ENCODE data around the gene PPP1R14C. TPM values are rescaled to one million over a fixed set of nuclear protein-coding genes. Genes with fewer than 3 reads are reported as not detected.

PPP1R14C gene
- total RNA-seq, 1 donor from 2014 or later: 0.98 TPM

DNA sequence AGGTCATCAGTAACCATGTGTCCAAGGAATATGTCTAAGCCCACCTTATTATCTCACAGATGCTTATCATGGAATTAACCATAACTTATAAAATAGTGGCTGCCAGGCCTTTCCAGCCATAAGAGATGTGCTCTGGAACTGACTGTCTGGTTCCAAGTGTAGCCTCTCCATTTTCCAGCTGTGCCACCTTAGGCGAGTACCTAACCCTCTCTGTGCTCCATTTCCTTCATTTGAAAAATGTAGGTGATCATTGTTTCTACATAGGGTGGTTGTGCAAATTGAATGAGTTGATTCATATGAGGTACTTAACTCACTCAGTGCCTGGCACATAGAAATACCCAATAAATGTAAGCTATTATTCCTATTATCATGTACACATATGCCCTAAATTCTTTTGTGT is 123.5 kb downstream of the PPP1R14C start:
- no peak overlapping the region for H3K4me3 Mint-ChIP-seq (ENCODE audit: low read depth)
- no peaks in the 10 kb centered on the region for H3K4me1 Mint-ChIP-seq (ENCODE audit: low read depth)
- no peak overlapping the region for H3K27ac Mint-ChIP-seq
- no peaks in the 10 kb centered on the region for H3K9me3 Mint-ChIP-seq (ENCODE audit: low read depth)
- peaks cover 12% of the 10 kb centered on the region for H3K27me3 Mint-ChIP-seq
- H3K36me3 Mint-ChIP-seq (ENCODE audit: insufficient read depth): no peaks in the 10 kb centered on the region
- no peak for TF ChIP-seq CTCF (IDR thresholded peaks at IDR 0.05; ENCODE audit: unreplicated experiment)
- no peak for DNase-seq (ENCODE audit: low spot score, unreplicated experiment)

- H3K27ac Mint-ChIP-seq: no peak overlapping the region
- DNase-seq (ENCODE audit: low spot score, unreplicated experiment): no peak
- no peak overlapping the region for H3K4me3 Mint-ChIP-seq (ENCODE audit: low read depth)
- no peaks in the 10 kb centered on the region for H3K36me3 Mint-ChIP-seq (ENCODE audit: insufficient read depth)
- H3K9me3 Mint-ChIP-seq (ENCODE audit: low read depth): no peaks in the 10 kb centered on the region
- H3K27me3 Mint-ChIP-seq: peaks cover 12% of the 10 kb centered on the region
- no peaks in the 10 kb centered on the region for H3K4me1 Mint-ChIP-seq (ENCODE audit: low read depth)
- no peak for TF ChIP-seq CTCF (IDR thresholded peaks at IDR 0.05; ENCODE audit: unreplicated experiment)
These were observed 124.3 kb downstream of the PPP1R14C start for GRCh38 chr6:150266963-150267685.

DNA sequence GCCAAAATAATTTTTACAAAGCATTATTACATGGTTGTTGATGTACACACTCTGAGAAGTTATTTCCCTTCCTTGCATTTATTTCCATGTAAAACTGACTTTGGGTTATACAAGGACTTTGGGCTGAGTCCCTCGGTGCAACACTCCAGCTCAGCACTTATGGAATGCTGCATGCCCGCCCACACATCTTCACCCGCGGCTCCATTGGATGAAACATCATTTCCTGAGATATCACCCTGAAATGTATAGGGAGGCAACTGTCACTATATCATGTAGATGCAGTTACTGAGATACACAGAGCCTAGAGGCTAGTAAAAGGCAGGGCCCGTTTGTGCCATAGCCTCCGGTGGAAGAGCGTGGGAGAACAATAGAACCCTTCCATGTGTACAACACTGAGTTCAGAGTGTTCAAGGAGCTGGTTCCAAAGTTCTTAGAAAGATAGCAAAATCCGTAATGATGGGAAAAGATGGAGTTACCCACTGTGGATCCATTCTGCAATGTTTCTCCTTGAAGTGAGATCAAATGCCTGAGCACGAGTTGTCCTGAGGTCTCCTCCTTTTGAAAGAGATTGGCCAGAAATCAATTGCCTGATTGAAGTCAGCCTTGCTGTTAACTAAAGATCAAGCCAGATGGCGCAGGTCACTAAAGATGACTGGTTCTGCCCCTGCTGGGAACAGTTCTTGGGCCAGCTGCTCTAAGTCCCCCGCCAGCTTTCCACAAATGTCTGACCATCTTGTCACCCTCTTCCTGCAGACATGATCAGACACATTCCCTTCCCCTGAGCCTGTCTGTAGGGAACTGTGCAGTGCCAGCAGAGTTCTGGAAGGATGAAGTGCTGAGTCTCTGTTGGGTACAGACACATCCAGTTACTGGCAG is 125.1 kb downstream of the PPP1R14C start:
- H3K4me3 Mint-ChIP-seq (ENCODE audit: low read depth): no peak overlapping the region
- DNase-seq (ENCODE audit: low spot score, unreplicated experiment): no peak
- no peak overlapping the region for H3K27ac Mint-ChIP-seq
- no peaks in the 10 kb centered on the region for H3K9me3 Mint-ChIP-seq (ENCODE audit: low read depth)
- peaks cover 8% of the 10 kb centered on the region for H3K27me3 Mint-ChIP-seq
- no peaks in the 10 kb centered on the region for H3K36me3 Mint-ChIP-seq (ENCODE audit: insufficient read depth)
- no peaks in the 10 kb centered on the region for H3K4me1 Mint-ChIP-seq (ENCODE audit: low read depth)
- no peak for TF ChIP-seq CTCF (IDR thresholded peaks at IDR 0.05; ENCODE audit: unreplicated experiment)

GRCh38 chr6:150269130-150269856 is 126.4 kb downstream of the PPP1R14C start:
- Mint-ChIP-seq H3K4me1 (ENCODE audit: low read depth) (no peaks in the 10 kb centered on the region), H3K27me3 (peaks cover 7% of the 10 kb centered on the region), H3K9me3 (ENCODE audit: low read depth) (no peaks in the 10 kb centered on the region), H3K27ac (no peak overlapping the region), H3K4me3 (ENCODE audit: low read depth) (no peak overlapping the region), H3K36me3 (ENCODE audit: insufficient read depth) (no peaks in the 10 kb centered on the region)
- DNase-seq (ENCODE audit: low spot score, unreplicated experiment): no peak
- TF ChIP-seq CTCF (IDR thresholded peaks at IDR 0.05; ENCODE audit: unreplicated experiment): no peak

- DNase-seq (ENCODE audit: low spot score, unreplicated experiment): no peak
These were observed 127.0 kb downstream of the PPP1R14C start for GRCh38 chr6:150269857-150270223.

More at GRCh38 chr6:150269857-150270223, 127.0 kb downstream of the PPP1R14C start:
- H3K27ac Mint-ChIP-seq: no peak overlapping the region
- H3K4me3 Mint-ChIP-seq (ENCODE audit: low read depth): no peak overlapping the region
- H3K27me3 Mint-ChIP-seq: peaks cover 8% of the 10 kb centered on the region
- H3K9me3 Mint-ChIP-seq (ENCODE audit: low read depth): no peaks in the 10 kb centered on the region
- H3K4me1 Mint-ChIP-seq (ENCODE audit: low read depth): no peaks in the 10 kb centered on the region
- H3K36me3 Mint-ChIP-seq (ENCODE audit: insufficient read depth): no peaks in the 10 kb centered on the region
- TF ChIP-seq CTCF (IDR thresholded peaks at IDR 0.05; ENCODE audit: unreplicated experiment): no peak
